ENCODE data around the gene TRIM63. TPM values are rescaled to one million over a fixed set of nuclear protein-coding genes. Genes with fewer than 3 reads are reported as not detected.

The TRIM63 gene
- total and polyA plus RNA-seq, 11 donors = 136 to 598 (median 204) TPM

DNA sequence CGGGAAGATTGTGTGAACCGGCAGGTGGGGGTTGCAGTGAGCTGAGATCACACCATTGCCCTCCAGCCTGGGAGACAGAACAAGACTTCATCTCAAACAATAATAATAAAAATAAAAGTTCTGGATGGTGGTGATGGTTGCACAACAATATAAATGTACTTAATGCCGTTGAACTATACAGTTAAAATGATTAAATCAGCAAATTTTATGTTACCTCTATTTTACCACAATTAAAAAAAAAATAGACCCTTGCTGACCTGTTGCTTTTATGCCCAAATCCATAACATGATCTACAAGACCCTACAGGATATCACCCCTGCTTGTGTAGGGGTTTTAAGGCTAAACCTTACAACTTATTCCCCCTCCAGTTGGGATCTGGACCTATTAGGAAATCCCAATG, 32.4 kb upstream of the TRIM63 start:
- intact Hi-C loops (cut with DNase I) = loop anchor here in 8 of 10 donors (2.0 to 10.0 kb wide), 6 partner anchors 62 to 318 kb away; partner anchors contain the start of gene CEP85 (in 4 of the 8)

DNA sequence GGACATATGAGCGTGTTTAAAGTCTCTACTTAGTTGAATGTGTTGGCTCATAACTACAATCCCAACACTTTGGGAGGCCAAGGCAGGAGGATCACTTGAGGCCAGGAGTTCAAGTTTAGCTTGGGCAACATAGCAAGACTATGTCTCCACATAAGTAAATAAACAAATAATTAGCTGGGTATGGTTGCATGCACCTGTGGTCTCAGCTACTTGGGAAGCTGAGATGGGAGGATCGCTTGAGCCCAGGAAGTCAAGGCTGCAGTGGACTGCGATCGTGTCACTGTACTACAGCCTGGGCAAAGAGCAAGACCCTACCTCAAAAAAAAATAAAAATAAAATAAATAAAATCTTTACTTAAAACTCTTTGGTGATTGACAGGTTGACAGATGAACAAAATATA, 31.2 kb upstream of the TRIM63 start:
- WGBS, 4 donors = 94 to 96% (median 95%) methylated on average over 4 of the region's 4 CpGs
- DNase-seq (no peak), ATAC-seq (no peak)
- no peaks in the 10 kb centered on the region for H3K36me3 ChIP-seq
- H3K4me1 ChIP-seq = peaks cover 0 to 20% (median 14%) of the 10 kb centered on the region in 12 donors
- no peaks in the 10 kb centered on the region for H3K27me3 ChIP-seq
- no peak overlapping the region for H3K4me3 ChIP-seq
- H3K27ac ChIP-seq = peak overlapping the region in 1 of 12 donors; percentile 2
- intact Hi-C loops (cut with DNase I) = no loop called here
- TF ChIP-seq POLR2A (IDR thresholded peaks at IDR 0.05) = no peak
- TF ChIP-seq, protein P1, sequence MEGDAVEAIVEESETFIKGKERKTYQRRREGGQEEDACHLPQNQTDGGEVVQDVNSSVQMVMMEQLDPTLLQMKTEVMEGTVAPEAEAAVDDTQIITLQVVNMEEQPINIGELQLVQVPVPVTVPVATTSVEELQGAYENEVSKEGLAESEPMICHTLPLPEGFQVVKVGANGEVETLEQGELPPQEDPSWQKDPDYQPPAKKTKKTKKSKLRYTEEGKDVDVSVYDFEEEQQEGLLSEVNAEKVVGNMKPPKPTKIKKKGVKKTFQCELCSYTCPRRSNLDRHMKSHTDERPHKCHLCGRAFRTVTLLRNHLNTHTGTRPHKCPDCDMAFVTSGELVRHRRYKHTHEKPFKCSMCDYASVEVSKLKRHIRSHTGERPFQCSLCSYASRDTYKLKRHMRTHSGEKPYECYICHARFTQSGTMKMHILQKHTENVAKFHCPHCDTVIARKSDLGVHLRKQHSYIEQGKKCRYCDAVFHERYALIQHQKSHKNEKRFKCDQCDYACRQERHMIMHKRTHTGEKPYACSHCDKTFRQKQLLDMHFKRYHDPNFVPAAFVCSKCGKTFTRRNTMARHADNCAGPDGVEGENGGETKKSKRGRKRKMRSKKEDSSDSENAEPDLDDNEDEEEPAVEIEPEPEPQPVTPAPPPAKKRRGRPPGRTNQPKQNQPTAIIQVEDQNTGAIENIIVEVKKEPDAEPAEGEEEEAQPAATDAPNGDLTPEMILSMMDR (IDR thresholded peaks at IDR 0.05) = no peak
- no peaks in the 10 kb centered on the region for H3K9me3 ChIP-seq

More for the DNA sequence above, 32.4 kb upstream of the TRIM63 start:
- Histone ChIP-seq H3K4me3 (no peak overlapping the region), H3K27me3 (no peaks in the 10 kb centered on the region), H3K27ac (peak overlapping the region in 3 of 12 donors; percentile 9 to 40 (median 25)), H3K36me3 (no peaks in the 10 kb centered on the region), H3K9me3 (no peaks in the 10 kb centered on the region), H3K4me1 (peaks cover 0 to 16% (median 8%) of the 10 kb centered on the region in 12 donors)
- WGBS, 4 donors = 91 to 97% (median 97%) methylated on average over 3 of the region's 3 CpGs
- TF ChIP-seq, protein P1 (IDR thresholded peaks at IDR 0.05) = no peak
- TF ChIP-seq POLR2A (IDR thresholded peaks at IDR 0.05) = no peak
- no peak for DNase-seq
- ATAC-seq = no peak

DNA sequence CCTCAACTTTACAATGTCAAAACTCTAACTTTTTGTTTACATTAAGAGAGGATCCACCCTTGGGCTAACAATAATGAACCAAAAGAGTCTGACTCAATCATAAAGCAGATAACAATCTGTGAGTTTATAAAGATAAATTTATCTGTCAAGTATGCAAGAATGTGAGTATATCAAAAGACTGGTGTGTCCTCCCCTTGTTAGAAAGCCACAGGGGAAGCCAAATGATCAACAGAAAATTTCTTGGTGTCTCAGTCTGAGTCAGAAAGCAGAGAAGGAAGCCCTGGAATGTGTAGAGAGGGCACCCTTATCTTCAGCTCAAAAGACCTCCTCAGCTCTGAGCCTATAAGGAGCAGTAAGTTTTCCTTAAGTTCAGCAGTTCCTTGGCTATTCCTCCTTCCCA, 30.3 kb upstream of the TRIM63 start:
- DNase-seq (no peak), ATAC-seq (no peak)
- Histone ChIP-seq H3K27me3 (peaks cover 0 to 5% (median 0%) of the 10 kb centered on the region in 9 donors), H3K4me3 (no peak overlapping the region), H3K27ac (peak overlapping the region in 1 of 12 donors; percentile 2), H3K36me3 (no peaks in the 10 kb centered on the region), H3K9me3 (no peaks in the 10 kb centered on the region), H3K4me1 (peaks cover 0 to 24% (median 14%) of the 10 kb centered on the region in 12 donors)
- intact Hi-C loops (cut with DNase I) = no loop called here
- no peak for TF ChIP-seq POLR2A (IDR thresholded peaks at IDR 0.05)
- TF ChIP-seq, protein P1 (IDR thresholded peaks at IDR 0.05) = no peak

DNA sequence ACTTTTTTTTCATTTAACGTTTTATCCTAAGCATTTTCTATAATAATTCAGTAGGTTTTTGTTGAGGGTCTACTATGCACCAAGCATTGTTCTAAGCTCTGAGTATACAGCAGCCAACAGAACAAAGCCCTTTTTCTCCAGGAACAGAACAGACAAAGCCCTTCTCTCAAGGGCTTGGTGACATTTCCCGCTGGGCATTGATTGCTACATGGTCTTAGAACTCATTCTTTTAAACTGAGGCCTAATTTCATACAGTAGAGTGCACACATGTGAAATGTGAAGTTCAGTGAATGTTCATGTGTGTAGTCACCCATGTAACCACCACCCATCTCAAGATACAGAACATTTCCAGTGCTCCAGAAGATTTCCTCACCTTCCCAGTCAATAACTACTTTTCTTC, 29.0 kb upstream of the TRIM63 start:
- WGBS, 4 donors = 82 to 91% (median 88%) methylated on average over 2 of the region's 2 CpGs
- no peaks in the 10 kb centered on the region for H3K9me3 ChIP-seq
- H3K4me3 ChIP-seq = no peak overlapping the region
- H3K4me1 ChIP-seq = peaks cover 0 to 24% (median 14%) of the 10 kb centered on the region in 12 donors
- intact Hi-C loops (cut with DNase I) = no loop called here
- no peak overlapping the region for H3K27ac ChIP-seq
- DNase-seq = no peak
- ATAC-seq = no peak
- H3K36me3 ChIP-seq = no peaks in the 10 kb centered on the region
- H3K27me3 ChIP-seq = peaks cover 0 to 9% (median 0%) of the 10 kb centered on the region in 9 donors
- TF ChIP-seq, protein P1 (IDR thresholded peaks at IDR 0.05) = no peak
- no peak for TF ChIP-seq POLR2A (IDR thresholded peaks at IDR 0.05)

Data from heart left ventricle (tissue), 16 donors.